Measurements from ENCODE around the gene ZNF732.

DNA sequence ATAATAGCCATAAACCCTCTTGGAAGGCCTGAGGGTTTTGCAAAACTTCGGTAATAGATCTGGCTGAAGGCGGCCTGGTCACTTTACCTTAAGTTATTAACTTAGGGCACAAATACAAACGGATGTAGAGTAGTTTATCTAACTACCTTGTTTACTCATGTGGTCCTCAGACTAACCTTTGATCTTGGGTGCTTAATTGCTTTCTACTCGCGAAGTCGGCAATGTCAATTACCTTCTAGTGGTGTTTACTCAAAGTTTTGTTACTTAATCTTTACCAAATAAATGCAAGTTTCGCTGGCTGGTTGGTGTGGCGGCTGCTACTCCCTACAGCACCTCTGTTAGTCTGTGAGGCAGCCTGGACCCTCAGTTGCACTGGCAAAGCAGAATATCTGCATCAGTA is 23.5 kb upstream of the ZNF732 start:
- TF ChIP-seq GATA2 (IDR thresholded peaks at IDR 0.05; ENCODE audit: low read depth, low read length) (no peak), GATA3 (IDR thresholded peaks at IDR 0.05; ENCODE audit: low read depth, low read length) (no peak)
